ENCODE data around the gene CDC16.

- TF ChIP-seq, protein P1, sequence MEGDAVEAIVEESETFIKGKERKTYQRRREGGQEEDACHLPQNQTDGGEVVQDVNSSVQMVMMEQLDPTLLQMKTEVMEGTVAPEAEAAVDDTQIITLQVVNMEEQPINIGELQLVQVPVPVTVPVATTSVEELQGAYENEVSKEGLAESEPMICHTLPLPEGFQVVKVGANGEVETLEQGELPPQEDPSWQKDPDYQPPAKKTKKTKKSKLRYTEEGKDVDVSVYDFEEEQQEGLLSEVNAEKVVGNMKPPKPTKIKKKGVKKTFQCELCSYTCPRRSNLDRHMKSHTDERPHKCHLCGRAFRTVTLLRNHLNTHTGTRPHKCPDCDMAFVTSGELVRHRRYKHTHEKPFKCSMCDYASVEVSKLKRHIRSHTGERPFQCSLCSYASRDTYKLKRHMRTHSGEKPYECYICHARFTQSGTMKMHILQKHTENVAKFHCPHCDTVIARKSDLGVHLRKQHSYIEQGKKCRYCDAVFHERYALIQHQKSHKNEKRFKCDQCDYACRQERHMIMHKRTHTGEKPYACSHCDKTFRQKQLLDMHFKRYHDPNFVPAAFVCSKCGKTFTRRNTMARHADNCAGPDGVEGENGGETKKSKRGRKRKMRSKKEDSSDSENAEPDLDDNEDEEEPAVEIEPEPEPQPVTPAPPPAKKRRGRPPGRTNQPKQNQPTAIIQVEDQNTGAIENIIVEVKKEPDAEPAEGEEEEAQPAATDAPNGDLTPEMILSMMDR (tag by site-specific recombination; IDR thresholded peaks at IDR 0.05) = no peak
- TF ChIP-seq ATF2 (tag by site-specific recombination; IDR thresholded peaks at IDR 0.05; ENCODE audit: low read depth) = no peak
- TF ChIP-seq, protein P2, sequence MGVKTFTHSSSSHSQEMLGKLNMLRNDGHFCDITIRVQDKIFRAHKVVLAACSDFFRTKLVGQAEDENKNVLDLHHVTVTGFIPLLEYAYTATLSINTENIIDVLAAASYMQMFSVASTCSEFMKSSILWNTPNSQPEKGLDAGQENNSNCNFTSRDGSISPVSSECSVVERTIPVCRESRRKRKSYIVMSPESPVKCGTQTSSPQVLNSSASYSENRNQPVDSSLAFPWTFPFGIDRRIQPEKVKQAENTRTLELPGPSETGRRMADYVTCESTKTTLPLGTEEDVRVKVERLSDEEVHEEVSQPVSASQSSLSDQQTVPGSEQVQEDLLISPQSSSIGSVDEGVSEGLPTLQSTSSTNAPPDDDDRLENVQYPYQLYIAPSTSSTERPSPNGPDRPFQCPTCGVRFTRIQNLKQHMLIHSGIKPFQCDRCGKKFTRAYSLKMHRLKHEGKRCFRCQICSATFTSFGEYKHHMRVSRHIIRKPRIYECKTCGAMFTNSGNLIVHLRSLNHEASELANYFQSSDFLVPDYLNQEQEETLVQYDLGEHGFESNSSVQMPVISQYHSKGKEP (tag by site-specific recombination; IDR thresholded peaks at IDR 0.05) = no peak
- TF ChIP-seq ZNF701 (tag by site-specific recombination; IDR thresholded peaks at IDR 0.05) = no peak
- TF ChIP-seq ZNF660 (tag by site-specific recombination; IDR thresholded peaks at IDR 0.05) = no peak
- no peak for TF ChIP-seq KLF17 (tag by site-specific recombination; IDR thresholded peaks at IDR 0.05)
- TF ChIP-seq ZBTB20 (tag by site-specific recombination; IDR thresholded peaks at IDR 0.05) = no peak
- TF ChIP-seq, protein P3, sequence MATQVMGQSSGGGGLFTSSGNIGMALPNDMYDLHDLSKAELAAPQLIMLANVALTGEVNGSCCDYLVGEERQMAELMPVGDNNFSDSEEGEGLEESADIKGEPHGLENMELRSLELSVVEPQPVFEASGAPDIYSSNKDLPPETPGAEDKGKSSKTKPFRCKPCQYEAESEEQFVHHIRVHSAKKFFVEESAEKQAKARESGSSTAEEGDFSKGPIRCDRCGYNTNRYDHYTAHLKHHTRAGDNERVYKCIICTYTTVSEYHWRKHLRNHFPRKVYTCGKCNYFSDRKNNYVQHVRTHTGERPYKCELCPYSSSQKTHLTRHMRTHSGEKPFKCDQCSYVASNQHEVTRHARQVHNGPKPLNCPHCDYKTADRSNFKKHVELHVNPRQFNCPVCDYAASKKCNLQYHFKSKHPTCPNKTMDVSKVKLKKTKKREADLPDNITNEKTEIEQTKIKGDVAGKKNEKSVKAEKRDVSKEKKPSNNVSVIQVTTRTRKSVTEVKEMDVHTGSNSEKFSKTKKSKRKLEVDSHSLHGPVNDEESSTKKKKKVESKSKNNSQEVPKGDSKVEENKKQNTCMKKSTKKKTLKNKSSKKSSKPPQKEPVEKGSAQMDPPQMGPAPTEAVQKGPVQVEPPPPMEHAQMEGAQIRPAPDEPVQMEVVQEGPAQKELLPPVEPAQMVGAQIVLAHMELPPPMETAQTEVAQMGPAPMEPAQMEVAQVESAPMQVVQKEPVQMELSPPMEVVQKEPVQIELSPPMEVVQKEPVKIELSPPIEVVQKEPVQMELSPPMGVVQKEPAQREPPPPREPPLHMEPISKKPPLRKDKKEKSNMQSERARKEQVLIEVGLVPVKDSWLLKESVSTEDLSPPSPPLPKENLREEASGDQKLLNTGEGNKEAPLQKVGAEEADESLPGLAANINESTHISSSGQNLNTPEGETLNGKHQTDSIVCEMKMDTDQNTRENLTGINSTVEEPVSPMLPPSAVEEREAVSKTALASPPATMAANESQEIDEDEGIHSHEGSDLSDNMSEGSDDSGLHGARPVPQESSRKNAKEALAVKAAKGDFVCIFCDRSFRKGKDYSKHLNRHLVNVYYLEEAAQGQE (tag by site-specific recombination; IDR thresholded peaks at IDR 0.05) = no peak
Measured at GRCh38 chr13:114234266-114234644, 442 bp upstream of the CDC16 start.
